ENCODE results near the gene KCNK6.
A peak's percentile ranks its signal among the peaks of the same experiment; 100 is the strongest.
"Not testable (repeated sequence)": the region's sequence is repeated elsewhere in the genome, so short reads cannot be mapped to it uniquely, and the experiment has no call there.

Gene KCNK6

GRCh38 chr19:38362946-38363688 lies 43.5 kb downstream of the KCNK6 start:
- peak overlapping the region; percentile 54 for H3K4me3 ChIP-seq (ENCODE audit: low read length)
- H3K9me3 ChIP-seq (ENCODE audit: low read length); H3K4me1 ChIP-seq (ENCODE audit: insufficient read depth, low read length): not testable (repeated sequence)

GRCh38 chr19:38367041-38367440 lies 47.4 kb downstream of the KCNK6 start:
- no peaks in the 10 kb centered on the region for H3K4me1 ChIP-seq (ENCODE audit: insufficient read depth, low read length)
- no peaks in the 10 kb centered on the region for H3K27me3 ChIP-seq (ENCODE audit: insufficient read depth, low read length)
- H3K36me3 ChIP-seq (ENCODE audit: insufficient read depth, low read length): no peaks in the 10 kb centered on the region
- no peak overlapping the region for H3K4me3 ChIP-seq (ENCODE audit: low read length)
- H2AFZ ChIP-seq (ENCODE audit: low read depth, low read length): no peak overlapping the region
- peaks cover 4% of the 10 kb centered on the region for H3K9me3 ChIP-seq (ENCODE audit: low read length)

More at GRCh38 chr19:38362946-38363688, 43.5 kb downstream of the KCNK6 start:
- not testable (repeated sequence) for H2AFZ ChIP-seq (ENCODE audit: low read depth, low read length); H3K36me3 ChIP-seq (ENCODE audit: insufficient read depth, low read length)
- H3K27me3 ChIP-seq (ENCODE audit: insufficient read depth, low read length): peaks cover 25% of the 10 kb centered on the region

GRCh38 chr19:38369584-38369983 lies 49.9 kb downstream of the KCNK6 start:
- H3K9me3 ChIP-seq (ENCODE audit: low read length): peaks cover 4% of the 10 kb centered on the region
- no peaks in the 10 kb centered on the region for H3K27me3 ChIP-seq (ENCODE audit: insufficient read depth, low read length)
- no peak overlapping the region for H2AFZ ChIP-seq (ENCODE audit: low read depth, low read length)
- H3K4me1 ChIP-seq (ENCODE audit: insufficient read depth, low read length): no peaks in the 10 kb centered on the region
- H3K4me3 ChIP-seq (ENCODE audit: low read length): no peak overlapping the region
- H3K36me3 ChIP-seq (ENCODE audit: insufficient read depth, low read length): no peaks in the 10 kb centered on the region

- H3K27me3 ChIP-seq (ENCODE audit: insufficient read depth, low read length): no peaks in the 10 kb centered on the region
- H3K4me3 ChIP-seq (ENCODE audit: low read length): no peak overlapping the region
- H3K9me3 ChIP-seq (ENCODE audit: low read length): no peaks in the 10 kb centered on the region
- H2AFZ ChIP-seq (ENCODE audit: low read depth, low read length): no peak overlapping the region
- H3K36me3 ChIP-seq (ENCODE audit: insufficient read depth, low read length): no peaks in the 10 kb centered on the region
- H3K4me1 ChIP-seq (ENCODE audit: insufficient read depth, low read length): peaks cover 3% of the 10 kb centered on the region
These were observed 50.7 kb downstream of the KCNK6 start for GRCh38 chr19:38370299-38370698.

- H3K27me3 ChIP-seq (ENCODE audit: insufficient read depth, low read length): no peaks in the 10 kb centered on the region
- H2AFZ ChIP-seq (ENCODE audit: low read depth, low read length): no peak overlapping the region
- H3K4me1 ChIP-seq (ENCODE audit: insufficient read depth, low read length): peaks cover 11% of the 10 kb centered on the region
These were observed 51.4 kb downstream of the KCNK6 start for GRCh38 chr19:38371081-38371480.

GRCh38 chr19:38373907-38374331 lies 54.3 kb downstream of the KCNK6 start:
- peak overlapping the region; percentile 57 for H3K4me3 ChIP-seq (ENCODE audit: low read length)
- H3K9me3 ChIP-seq (ENCODE audit: low read length): no peaks in the 10 kb centered on the region
- no peaks in the 10 kb centered on the region for H3K27me3 ChIP-seq (ENCODE audit: insufficient read depth, low read length)

More at GRCh38 chr19:38371081-38371480, 51.4 kb downstream of the KCNK6 start:
- no peak overlapping the region for H3K4me3 ChIP-seq (ENCODE audit: low read length)
- H3K9me3 ChIP-seq (ENCODE audit: low read length): no peaks in the 10 kb centered on the region
- peaks cover under 1% of the 10 kb centered on the region for H3K36me3 ChIP-seq (ENCODE audit: insufficient read depth, low read length)

GRCh38 chr19:38374332-38375097 lies 54.9 kb downstream of the KCNK6 start, which contains the start of gene PSMD8:
Gene PSMD8 (plus strand): TSS chr19:38374571. CDS start chr19:38374602, 31 bp downstream.
- Histone ChIP-seq H3K9me3 (ENCODE audit: low read length) (no peaks in the 10 kb centered on the region), H3K4me1 (ENCODE audit: insufficient read depth, low read length) (peaks cover 14% of the 10 kb centered on the region), H3K27me3 (ENCODE audit: insufficient read depth, low read length) (no peaks in the 10 kb centered on the region), H2AFZ (ENCODE audit: low read depth, low read length) (peak within 1 kb of the TSS; percentile 97), H3K4me3 (ENCODE audit: low read length) (peak within 1 kb of the TSS; percentile 84), H3K36me3 (ENCODE audit: insufficient read depth, low read length) (peaks cover 17% of the 10 kb centered on the region)

More at GRCh38 chr19:38373907-38374331, 54.3 kb downstream of the KCNK6 start:
- Histone ChIP-seq H3K36me3 (ENCODE audit: insufficient read depth, low read length) (peaks cover 15% of the 10 kb centered on the region), H2AFZ (ENCODE audit: low read depth, low read length) (peak overlapping the region; percentile 97), H3K4me1 (ENCODE audit: insufficient read depth, low read length) (peaks cover 14% of the 10 kb centered on the region)

- Histone ChIP-seq H3K27me3 (ENCODE audit: insufficient read depth, low read length) (no peaks in the 10 kb centered on the region), H3K9me3 (ENCODE audit: low read length) (no peaks in the 10 kb centered on the region), H3K36me3 (ENCODE audit: insufficient read depth, low read length) (peaks cover 19% of the 10 kb centered on the region), H2AFZ (ENCODE audit: low read depth, low read length) (peak overlapping the region; percentile 11), H3K4me1 (ENCODE audit: insufficient read depth, low read length) (peaks cover 14% of the 10 kb centered on the region), H3K4me3 (ENCODE audit: low read length) (peak overlapping the region; percentile 84)
These were observed 55.5 kb downstream of the KCNK6 start for GRCh38 chr19:38375098-38375493.

- no peak overlapping the region for H2AFZ ChIP-seq (ENCODE audit: low read depth, low read length)
- no peaks in the 10 kb centered on the region for H3K9me3 ChIP-seq (ENCODE audit: low read length)
- H3K27me3 ChIP-seq (ENCODE audit: insufficient read depth, low read length): no peaks in the 10 kb centered on the region
These were observed 56.1 kb downstream of the KCNK6 start for GRCh38 chr19:38375748-38376147.

GRCh38 chr19:38376576-38376975 lies 56.9 kb downstream of the KCNK6 start:
- Histone ChIP-seq H3K27me3 (ENCODE audit: insufficient read depth, low read length) (no peaks in the 10 kb centered on the region), H3K4me1 (ENCODE audit: insufficient read depth, low read length) (peaks cover 14% of the 10 kb centered on the region), H2AFZ (ENCODE audit: low read depth, low read length) (no peak overlapping the region), H3K36me3 (ENCODE audit: insufficient read depth, low read length) (peaks cover 34% of the 10 kb centered on the region), H3K4me3 (ENCODE audit: low read length) (no peak overlapping the region), H3K9me3 (ENCODE audit: low read length) (no peaks in the 10 kb centered on the region)

More at GRCh38 chr19:38375748-38376147, 56.1 kb downstream of the KCNK6 start:
- Histone ChIP-seq H3K36me3 (ENCODE audit: insufficient read depth, low read length) (peaks cover 25% of the 10 kb centered on the region), H3K4me3 (ENCODE audit: low read length) (peak overlapping the region; percentile 84), H3K4me1 (ENCODE audit: insufficient read depth, low read length) (peaks cover 14% of the 10 kb centered on the region)

GRCh38 chr19:38377052-38377451 lies 57.4 kb downstream of the KCNK6 start:
- Histone ChIP-seq H3K4me1 (ENCODE audit: insufficient read depth, low read length) (peaks cover 14% of the 10 kb centered on the region), H3K4me3 (ENCODE audit: low read length) (no peak overlapping the region), H2AFZ (ENCODE audit: low read depth, low read length) (no peak overlapping the region), H3K27me3 (ENCODE audit: insufficient read depth, low read length) (no peaks in the 10 kb centered on the region), H3K36me3 (ENCODE audit: insufficient read depth, low read length) (peaks cover 38% of the 10 kb centered on the region), H3K9me3 (ENCODE audit: low read length) (no peaks in the 10 kb centered on the region)

- Histone ChIP-seq H3K36me3 (ENCODE audit: insufficient read depth, low read length) (peaks cover 54% of the 10 kb centered on the region), H3K4me3 (ENCODE audit: low read length) (no peak overlapping the region)
These were observed 59.2 kb downstream of the KCNK6 start for GRCh38 chr19:38378866-38379265.

GRCh38 chr19:38381138-38381537 lies 61.5 kb downstream of the KCNK6 start:
- H3K4me3 ChIP-seq (ENCODE audit: low read length): no peak overlapping the region
- H2AFZ ChIP-seq (ENCODE audit: low read depth, low read length): no peak overlapping the region
- no peaks in the 10 kb centered on the region for H3K27me3 ChIP-seq (ENCODE audit: insufficient read depth, low read length)
- H3K9me3 ChIP-seq (ENCODE audit: low read length): no peaks in the 10 kb centered on the region
- H3K36me3 ChIP-seq (ENCODE audit: insufficient read depth, low read length): peaks cover 65% of the 10 kb centered on the region
- peaks cover 2% of the 10 kb centered on the region for H3K4me1 ChIP-seq (ENCODE audit: insufficient read depth, low read length)

More at GRCh38 chr19:38378866-38379265, 59.2 kb downstream of the KCNK6 start:
- H3K27me3 ChIP-seq (ENCODE audit: insufficient read depth, low read length): no peaks in the 10 kb centered on the region
- H3K9me3 ChIP-seq (ENCODE audit: low read length): no peaks in the 10 kb centered on the region
- H3K4me1 ChIP-seq (ENCODE audit: insufficient read depth, low read length): peaks cover 14% of the 10 kb centered on the region
- H2AFZ ChIP-seq (ENCODE audit: low read depth, low read length): no peak overlapping the region

Measured in neuron (in vitro differentiated cells).